NCI-H82 (cell line): ENCODE results near the gene MARK3.
A peak's percentile ranks its signal among the peaks of the same experiment; 100 is the strongest.
"Not testable (repeated sequence)": the region's sequence is repeated elsewhere in the genome, so short reads cannot be mapped to it uniquely, and the experiment has no call there.

ENCODE experiments used
- DNase-seq: peaks from one replicate; lab custom pipeline; 2025; lab: John Stamatoyannopoulos, UW

The MARK3 gene

DNA sequence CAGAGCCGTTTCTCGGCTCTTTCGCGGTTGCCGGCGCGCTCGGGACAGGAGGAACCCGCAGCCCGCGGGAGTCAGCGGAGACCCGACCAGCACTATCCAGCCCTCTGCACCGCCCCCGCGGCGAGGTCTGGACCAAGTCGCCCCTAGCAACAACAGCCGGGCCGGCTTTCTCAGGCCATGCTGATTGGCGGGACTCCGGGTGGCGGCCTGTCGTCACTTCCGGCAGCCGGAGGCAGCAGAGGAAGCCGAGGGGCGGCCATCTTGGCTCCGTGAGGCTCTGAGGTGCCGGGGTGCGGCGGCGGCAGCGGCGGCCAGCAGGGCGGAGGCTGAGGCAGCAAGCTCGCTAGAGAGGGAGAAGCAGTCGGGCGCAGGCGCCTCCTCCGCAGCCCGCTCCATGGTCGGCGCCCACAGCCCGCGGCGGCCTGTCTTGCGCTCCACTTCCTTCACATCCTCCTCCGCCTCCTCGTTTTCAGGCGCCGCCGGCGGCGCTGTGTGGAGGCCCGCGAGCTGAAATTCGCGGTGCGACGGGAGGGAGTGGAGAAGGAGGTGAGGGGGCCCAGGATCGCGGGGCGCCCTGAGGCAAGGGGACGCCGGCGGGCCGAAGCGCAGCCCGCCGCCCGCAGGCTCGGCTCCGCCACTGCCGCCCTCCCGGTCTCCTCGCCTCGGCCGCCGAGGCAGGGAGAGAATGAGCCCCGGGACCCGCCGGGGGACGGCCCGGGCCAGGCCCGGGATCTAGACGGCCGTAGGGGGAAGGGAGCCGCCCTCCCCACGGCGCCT lies at the start of gene MARK3:
Gene MARK3 (plus strand): TSS at position 264 of the 777 bp plus-strand sequence. CDS start 615 bp downstream, outside the sequence.
- DNase-seq: peak; percentile 97

DNA sequence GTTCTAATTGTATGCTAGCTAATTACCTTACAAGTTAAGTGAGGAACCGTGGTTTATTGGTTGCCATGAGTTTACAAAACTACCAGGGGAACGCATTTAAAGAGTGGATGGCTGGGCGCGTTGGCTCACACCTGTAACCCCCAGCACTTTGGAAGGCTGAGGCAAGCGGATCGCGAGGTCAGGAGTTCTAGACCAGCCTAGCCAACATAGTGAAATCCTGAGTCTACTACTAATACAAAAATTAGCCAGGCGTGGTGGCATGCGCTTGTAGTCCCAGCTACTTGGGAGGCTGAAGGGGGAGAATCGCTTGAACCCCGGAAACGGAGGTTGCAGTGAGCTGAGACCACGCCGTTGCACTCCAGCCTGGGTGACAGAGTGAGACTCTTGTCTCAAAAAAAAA lies 49.0 kb upstream of the MARK3 start:
- DNase-seq: no peak

GRCh38 chr14:103337794-103338193 lies 47.4 kb upstream of the MARK3 start:
- DNase-seq: no peak

DNA sequence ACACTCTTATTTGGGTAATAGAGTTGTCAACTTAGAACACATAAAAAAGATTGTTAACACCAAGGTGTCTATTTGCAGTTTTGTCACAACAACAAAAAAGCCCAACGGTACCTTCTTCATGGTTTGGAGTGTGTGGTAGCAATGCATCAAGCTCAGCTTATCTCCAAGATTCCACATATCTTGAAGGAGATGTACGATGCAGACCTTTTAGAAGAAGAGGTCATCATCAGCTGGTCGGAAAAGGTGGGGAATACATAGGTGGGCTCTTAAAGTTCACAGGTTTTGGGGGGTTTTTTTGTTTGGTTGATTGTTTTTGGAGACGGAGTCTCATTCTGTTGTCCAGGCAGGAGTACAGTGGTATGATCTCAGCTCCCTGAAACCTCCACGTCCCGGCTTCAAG lies 45.7 kb upstream of the MARK3 start:
- no peak for DNase-seq

DNA sequence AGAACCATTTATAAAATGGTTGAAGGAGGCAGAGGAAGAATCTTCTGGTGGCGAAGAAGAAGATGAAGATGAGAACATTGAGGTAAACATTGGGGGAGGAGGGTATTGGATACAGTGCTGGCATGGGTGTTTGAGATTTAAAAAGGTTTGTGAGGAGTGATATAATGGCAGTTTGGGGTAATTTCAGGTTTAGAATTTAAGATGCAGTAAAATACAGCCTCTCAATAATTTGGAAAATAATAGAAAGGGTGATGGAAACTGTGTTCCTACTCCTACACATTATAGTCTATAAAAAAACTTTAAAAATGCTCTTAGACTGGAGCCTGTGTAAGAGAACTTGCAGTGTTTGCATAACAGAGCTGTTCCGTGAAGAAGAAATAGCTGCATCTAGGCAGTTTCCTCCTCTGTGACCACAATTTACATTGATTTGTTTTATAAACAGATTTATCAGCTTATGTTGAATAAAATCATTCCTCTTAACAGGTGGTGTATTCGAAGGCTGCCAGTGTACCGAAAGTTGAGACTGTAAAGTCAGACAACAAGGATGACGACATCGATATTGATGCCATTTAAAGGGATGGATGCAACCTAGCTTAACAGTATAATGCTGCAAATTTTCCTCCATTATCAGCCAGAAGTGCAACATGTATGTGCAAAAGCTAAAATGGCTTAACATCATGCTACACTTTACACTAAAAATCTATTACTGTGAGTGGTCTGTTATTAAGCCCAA lies 44.6 kb upstream of the MARK3 start:
- DNase-seq: no peak

DNA sequence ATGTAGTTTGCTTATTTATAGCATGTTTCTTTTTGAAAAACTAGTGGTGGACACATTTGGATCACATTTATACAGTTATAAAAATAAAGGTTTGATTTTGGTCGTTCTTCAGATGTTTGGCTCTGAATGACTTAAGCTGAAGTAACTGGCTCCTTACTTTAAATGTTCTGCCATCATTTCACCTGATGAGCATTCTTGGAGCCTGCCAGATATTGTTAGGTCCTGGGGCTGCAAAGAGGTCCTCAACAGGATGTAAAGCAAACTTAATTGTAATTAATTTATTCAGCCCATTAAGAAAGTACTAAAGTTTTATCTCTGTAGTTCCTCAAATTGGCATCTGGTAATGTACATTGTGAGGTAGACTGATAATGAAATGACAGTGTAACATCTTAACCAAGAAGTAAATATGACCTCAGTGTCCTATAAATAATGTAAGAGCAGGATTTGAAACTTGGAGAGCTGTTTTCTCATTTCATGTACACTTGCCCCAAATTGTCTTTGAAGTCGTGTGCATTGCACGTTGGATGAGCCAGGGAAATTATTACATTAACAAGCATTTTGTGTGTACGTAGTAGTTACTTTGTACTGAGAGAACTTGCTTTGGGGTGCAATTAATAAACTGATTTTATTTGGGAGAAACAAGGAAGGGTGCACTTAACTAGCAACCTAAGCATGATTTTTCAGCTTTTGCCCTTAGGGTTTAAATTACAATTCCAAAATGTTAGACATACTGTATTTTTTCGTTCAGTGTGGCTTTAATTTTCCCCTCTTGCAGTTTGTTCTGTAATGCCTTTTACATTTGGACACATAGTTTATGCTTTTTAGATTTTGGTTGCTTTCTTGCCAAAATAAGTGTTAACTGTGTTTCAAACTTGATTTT lies 43.7 kb upstream of the MARK3 start:
- no peak for DNase-seq

- DNase-seq: no peak
Measured at GRCh38 chr14:103343164-103343879, 41.9 kb upstream of the MARK3 start.

DNA sequence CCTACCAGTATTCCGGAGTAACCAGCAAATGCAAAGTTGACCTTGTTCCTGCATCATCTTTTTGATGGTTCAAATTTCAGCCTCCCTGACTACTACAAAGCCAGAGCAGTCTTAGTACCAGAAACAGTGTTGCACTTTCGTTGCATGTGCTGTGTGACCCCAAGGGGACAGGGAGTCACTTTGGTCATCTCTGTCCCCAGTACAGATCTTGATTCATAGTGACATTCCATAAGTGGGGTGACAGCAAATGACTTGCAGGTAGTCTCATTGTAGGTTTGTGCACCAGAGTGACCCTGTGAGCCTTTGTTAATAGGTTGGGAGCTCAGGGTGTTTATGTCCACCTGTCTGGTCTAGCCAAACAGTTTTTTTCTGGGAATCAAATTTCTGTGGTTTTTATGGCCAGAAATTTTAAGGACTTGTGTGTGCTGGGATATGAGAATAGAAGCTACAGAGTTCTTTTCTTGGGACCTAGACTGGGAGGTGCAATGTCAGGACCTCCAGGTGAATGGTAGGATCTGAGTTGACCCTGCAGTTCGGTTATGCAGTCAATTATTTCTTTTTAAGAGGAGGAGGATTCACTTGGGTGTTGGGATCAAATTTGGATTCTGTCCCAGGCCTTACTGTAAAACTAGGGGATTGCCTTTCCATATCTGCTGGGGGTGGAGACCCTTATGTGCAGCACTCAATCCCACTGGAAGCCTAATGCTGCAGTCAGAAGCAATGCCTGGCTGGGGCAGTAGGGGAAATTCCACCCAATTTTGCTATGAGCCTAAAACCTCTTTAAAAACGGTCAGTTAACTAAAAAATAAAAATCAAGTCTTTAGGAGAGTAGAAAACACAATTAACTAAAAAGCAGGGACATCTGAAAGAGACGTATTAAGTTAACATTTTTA lies 41.1 kb upstream of the MARK3 start:
- DNase-seq: peak; percentile 15

DNA sequence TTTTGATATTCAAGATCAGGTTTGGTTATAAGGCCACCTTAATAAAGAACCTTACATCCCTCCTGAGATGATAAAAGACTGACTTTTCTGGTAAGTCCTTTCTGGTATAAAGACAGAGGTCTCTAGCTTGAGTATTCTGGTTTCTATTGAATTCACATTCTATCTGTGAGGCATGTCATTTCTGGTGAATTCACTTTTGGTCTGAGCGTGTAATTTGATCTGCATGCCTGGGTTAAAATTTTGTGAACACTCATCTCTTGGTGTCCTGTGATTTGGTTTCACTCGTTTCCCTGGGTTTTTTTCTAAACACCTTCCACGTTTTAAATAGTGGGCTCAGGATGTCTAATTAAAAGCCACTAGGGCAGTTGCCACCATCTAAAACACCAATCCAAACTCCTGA lies 38.9 kb upstream of the MARK3 start:
- DNase-seq: no peak

DNA sequence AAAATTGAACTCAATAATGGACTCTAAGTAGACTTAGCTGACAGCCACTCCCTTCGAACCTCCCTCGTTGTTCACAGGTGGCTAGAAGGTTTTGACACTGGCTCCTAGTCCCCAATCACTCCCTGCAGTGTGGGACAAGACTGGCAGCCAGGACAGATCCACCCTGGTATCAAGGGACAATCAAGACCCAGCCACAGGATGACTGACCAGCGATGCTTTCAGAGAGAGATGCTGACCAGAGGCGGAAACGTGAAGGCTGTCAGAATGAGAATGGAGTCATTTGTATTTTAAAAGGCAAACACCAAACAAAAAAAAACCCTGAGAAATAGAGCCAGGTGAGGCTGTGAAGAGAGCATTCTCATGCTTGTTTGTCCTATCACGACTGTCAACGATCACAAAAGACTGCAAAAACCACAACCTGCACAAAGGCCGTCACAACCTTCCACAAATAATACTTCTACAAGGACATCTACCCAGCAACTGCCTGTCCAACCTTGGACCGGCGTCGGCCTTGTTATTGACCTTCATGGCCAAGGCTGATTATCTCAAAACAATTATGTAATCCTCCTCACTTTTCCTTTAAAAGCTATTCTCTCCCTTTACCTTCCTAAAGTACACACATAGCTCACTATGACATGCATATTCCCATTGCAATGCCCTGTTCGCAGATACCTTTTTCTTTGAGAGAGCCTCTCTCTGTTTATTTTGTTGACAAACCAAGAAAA lies 38.0 kb upstream of the MARK3 start:
- no peak for DNase-seq

GRCh38 chr14:103348154-103348553 lies 37.1 kb upstream of the MARK3 start:
- DNase-seq: no peak

GRCh38 chr14:103349982-103350381 lies 35.2 kb upstream of the MARK3 start:
- no peak for DNase-seq

GRCh38 chr14:103353362-103353761 lies 31.9 kb upstream of the MARK3 start:
- DNase-seq: peak; percentile 27

- DNase-seq: no peak
Measured at GRCh38 chr14:103354141-103354540, 31.1 kb upstream of the MARK3 start.

GRCh38 chr14:103356024-103356682 lies 29.1 kb upstream of the MARK3 start:
- DNase-seq: no peak

DNA sequence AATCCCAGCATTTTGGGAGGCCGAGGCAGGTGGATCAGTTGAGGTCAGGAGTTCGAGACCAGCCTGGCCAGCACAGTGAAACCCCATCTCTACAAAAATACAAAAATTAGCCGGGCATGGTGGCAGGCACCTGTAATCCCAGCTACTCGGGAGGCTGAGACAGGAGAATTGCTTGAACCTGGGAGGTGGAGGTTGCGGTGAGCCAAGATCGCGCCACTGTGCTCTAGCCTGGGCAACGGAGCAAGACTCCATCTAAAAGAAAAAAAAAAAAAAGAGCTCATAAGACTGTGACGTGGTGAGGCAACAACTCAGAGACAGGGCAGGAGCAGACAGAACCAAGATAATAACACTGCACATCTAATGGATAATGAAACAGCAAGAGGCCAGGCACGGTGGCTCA lies 27.7 kb upstream of the MARK3 start:
- DNase-seq: not testable (repeated sequence)

DNA sequence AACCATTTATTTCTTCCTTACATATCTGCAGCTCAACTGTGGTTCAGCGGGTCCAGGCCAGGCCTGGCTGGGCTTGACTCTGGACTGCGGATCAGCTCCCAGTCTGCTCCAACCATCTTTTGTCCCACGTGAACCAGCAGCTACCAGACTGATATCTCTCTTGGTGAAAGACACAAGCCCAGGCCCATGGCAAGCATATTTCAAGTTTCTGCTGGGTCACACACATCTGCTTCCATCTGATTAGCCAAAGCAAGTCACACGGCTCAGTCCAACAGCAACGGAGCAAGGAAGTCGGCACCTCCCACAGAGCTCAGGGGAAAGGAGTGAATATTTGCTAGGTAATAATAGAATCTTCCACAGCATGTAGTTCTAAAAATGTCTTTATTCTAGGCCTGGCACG lies 24.7 kb upstream of the MARK3 start:
- DNase-seq: no peak

DNA sequence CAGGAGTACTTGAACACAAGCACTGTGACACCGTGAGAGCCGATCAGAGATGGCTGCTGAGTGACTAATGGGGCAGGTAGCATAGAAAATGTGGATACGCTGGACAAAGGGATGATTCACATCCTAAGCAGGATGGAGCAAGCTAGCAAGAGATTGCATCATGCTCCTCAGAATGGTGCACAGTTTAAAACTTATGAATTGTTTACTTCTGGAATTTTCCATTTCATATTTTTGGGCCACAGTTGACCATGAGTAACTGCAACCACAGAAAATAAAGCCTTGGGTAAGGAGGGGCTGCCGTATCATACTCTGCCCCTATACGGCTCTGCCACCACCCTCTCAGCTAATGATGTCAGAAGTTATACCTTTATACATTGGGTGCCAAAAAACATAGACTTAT lies 23.3 kb upstream of the MARK3 start:
- no peak for DNase-seq

DNA sequence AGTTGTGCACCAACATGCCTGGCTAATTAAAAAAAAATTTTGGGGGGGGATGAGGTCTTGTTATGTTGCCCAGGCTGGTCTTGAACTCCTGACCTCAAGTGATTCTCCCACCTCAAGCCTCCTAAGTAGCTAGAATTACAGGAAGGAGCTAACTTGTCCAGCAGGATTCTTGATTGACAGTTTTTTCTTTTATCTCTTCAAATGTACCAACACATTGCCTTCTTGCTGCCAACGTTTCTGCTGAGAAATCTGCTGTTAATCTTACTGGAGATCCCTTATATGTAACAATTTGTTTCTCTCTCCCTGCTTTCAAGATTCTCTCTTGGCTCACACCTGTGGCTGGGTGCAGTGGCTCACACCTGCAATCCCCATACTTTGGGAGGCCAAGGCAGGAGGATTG lies 22.4 kb upstream of the MARK3 start:
- no peak for DNase-seq

DNA sequence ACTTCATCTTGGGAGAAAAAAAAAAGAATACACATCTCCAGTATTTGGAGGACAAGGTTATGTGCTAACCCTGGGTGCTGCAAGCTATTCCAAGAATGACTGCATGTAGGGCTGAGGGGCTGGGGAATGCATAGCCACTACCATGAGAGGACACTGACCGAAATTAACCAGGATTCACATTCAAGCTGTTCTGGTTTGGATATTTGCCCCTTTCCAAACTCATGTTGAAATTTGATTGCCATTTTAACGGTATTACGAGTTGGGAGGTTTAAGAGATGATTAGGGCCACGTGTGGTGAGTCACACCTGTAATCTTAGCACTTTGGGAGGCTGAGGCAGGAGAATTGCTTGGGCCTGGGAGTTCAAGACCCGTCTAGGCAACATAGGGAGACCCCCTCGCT lies 18.5 kb upstream of the MARK3 start:
- DNase-seq: no peak
